MG63 (cell line): ENCODE measurements around the gene SH3PXD2A. TPM values are rescaled to one million over a fixed set of nuclear protein-coding genes. Genes with fewer than 3 reads are reported as not detected.
"Not testable (repeated sequence)": the region's sequence is repeated elsewhere in the genome, so short reads cannot be mapped to it uniquely, and the experiment has no call there.

Experiments
- DNase-seq: peaks from one replicate; pipeline ENCODE4 v3.0.0-alpha.2; 2020
- H3K27me3 ChIP-seq: fragments of 250-450 bp; sonication (Bioruptor Pico); 2 replicates; pipeline ENCODE4 v1.5.1; 2020; ENCODE audit warnings: mild to moderate bottlenecking, moderate library complexity
- H3K36me3 ChIP-seq: fragments of 250-450 bp; sonication (Bioruptor Pico); 2 replicates; pipeline ENCODE4 v1.5.1; 2020; ENCODE audit warnings: mild to moderate bottlenecking, moderate library complexity
- H3K4me3 ChIP-seq: fragments of 250-450 bp; sonication (Bioruptor Pico); 2 replicates; pipeline ENCODE4 v1.5.1; 2020; ENCODE audit warnings: mild to moderate bottlenecking, moderate library complexity
- H3K9me3 ChIP-seq: fragments of 250-450 bp; sonication (Bioruptor Pico); 2 replicates; pipeline ENCODE4 v1.5.1; 2020; ENCODE audit warnings: mild to moderate bottlenecking, moderate library complexity
- total RNA-seq: library from RNA; depleted of rRNA; stranded (reverse); fragments of >200 nt; shearing (Covaris generic); gene quantifications from 2 replicates; pipeline ENCODE4 v1.2.3, GENCODE V29; 2014; ENCODE audit warnings: low replicate concordance

Gene SH3PXD2A
- total RNA-seq, 1 experiment from 2014 or later: 19.2 TPM

DNA sequence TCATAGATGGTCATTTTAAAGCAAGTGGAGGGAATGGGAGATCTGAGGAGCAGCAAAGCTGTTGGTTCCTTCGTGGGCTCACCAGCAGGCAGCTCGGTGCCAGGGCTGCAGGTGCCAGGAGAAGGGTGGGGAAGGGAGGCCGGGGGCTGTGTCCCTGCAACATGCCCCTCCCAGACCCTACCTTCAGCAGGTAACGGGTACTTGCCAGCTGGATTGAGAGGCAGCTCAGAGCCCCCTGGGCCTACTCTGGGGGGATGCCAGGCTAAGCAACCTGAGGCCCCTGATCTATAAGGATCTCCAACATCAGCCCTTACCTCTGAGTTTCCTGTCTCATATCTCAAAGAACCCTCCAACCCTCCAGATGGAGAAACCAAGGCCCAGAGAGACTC lies 188.6 kb downstream of the SH3PXD2A start:
- Histone ChIP-seq H3K9me3 (no peaks in the 10 kb centered on the region), H3K36me3 (no peaks in the 10 kb centered on the region), H3K4me3 (no peak overlapping the region), H3K27me3 (no peaks in the 10 kb centered on the region)
- DNase-seq: no peak

DNA sequence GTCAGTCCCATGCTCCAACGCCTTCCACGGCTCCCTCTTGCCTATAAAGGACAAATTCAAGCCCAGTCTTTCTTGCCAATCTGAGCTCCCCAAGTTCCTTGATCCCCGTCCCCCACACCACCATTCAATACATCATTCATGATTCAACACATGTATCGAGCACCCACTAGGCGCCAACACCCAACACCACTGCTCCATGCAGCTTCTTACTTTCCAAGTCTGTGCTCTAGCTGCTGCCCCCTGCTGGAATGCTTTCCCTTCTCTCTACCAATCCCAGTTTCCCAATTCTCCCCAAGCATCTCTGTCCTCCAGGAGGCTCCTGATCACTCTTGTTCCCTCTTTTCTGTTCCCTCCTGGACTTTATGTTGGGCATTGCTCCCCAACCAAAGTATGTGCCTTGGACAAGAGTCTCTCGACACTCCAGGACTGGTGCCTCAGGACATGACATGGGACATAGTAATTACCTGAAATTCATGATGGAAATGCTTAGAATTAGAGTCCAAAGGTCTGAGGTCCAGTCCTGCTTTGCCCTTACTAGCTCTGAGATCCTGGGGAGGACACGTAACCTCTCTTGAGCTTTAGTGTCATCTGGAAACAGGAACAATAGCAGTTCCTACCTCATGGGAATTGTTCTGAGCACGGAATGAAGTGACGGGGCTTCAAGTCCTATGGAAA lies 189.2 kb downstream of the SH3PXD2A start:
- no peaks in the 10 kb centered on the region for H3K9me3 ChIP-seq
- no peak overlapping the region for H3K4me3 ChIP-seq
- no peaks in the 10 kb centered on the region for H3K36me3 ChIP-seq
- peak; percentile 38 for DNase-seq
- no peaks in the 10 kb centered on the region for H3K27me3 ChIP-seq

DNA sequence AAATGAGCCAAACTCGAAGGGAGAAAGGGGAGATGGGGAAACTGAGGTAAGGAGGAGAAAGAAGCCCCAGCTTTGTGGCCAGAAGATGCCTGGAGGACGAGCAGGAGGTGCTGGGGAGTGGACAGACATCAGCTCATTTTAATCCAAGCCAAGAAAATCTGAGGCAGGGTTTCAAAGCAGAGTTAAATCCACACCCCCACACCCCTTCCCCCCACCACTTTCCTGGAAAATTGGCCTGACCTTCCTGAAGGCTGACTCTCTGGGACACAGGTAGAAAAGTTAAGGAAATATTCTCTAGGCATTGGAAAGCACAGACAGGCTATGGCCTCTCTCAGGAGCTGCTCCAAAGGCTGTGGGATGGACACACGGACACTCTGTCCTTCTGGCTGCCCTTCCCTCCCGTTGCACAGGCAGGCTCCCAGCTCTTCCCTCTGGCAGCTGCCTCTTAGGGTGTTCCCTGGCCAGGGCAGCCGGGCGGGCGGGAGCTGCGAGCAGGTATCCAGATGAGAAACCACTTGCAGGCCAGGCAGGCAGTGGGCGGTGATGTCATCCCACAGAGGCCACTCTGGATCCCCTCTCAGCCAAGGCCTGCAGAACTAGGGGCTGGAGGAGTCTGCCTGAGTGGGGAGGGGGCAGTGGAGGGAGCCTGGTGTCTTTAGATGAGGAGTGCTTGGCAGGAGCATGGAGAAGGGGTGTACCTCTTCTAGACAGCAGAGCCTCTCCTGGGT lies 190.1 kb downstream of the SH3PXD2A start:
- H3K4me3 ChIP-seq: no peak overlapping the region
- no peaks in the 10 kb centered on the region for H3K9me3 ChIP-seq
- H3K27me3 ChIP-seq: no peaks in the 10 kb centered on the region
- peaks cover 4% of the 10 kb centered on the region for H3K36me3 ChIP-seq
- DNase-seq: no peak

- peaks cover 18% of the 10 kb centered on the region for H3K36me3 ChIP-seq
- H3K4me3 ChIP-seq: no peak overlapping the region
- DNase-seq: peak; percentile 92
- no peaks in the 10 kb centered on the region for H3K9me3 ChIP-seq
- H3K27me3 ChIP-seq: no peaks in the 10 kb centered on the region
These were observed 191.6 kb downstream of the SH3PXD2A start for GRCh38 chr10:103663802-103664201.

DNA sequence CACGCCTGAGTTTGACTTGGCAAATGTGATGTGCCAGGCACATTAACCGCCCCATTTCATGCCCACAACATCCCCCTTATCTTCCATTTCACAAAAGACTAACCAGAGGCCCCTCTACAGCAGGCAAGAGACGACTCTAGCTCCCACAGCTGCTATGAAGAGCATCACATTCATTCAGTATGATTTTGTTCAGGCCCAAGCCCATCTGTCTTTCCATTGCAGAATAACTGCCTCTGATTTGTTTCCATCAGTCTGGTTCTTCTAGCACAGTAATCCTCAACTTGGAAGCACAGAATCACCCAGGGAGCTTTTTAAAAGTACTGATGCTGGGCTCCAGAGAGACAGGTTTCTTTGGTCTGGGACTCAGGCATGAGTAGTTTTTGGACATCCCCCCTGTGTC lies 192.1 kb downstream of the SH3PXD2A start:
- no peak for DNase-seq
- peaks cover 23% of the 10 kb centered on the region for H3K36me3 ChIP-seq
- H3K27me3 ChIP-seq: no peaks in the 10 kb centered on the region
- no peak overlapping the region for H3K4me3 ChIP-seq
- no peaks in the 10 kb centered on the region for H3K9me3 ChIP-seq

- not testable (repeated sequence) for H3K4me3 ChIP-seq, DNase-seq
- H3K36me3 ChIP-seq: peaks cover 29% of the 10 kb centered on the region
These were observed 192.7 kb downstream of the SH3PXD2A start for GRCh38 chr10:103662704-103663103.

GRCh38 chr10:103661198-103661950 lies 194.0 kb downstream of the SH3PXD2A start:
- Histone ChIP-seq H3K27me3 (no peaks in the 10 kb centered on the region), H3K9me3 (no peaks in the 10 kb centered on the region), H3K4me3 (peak overlapping the region; percentile 65), H3K36me3 (peaks cover 38% of the 10 kb centered on the region)
- peak; percentile 92 for DNase-seq

More at GRCh38 chr10:103662704-103663103, 192.7 kb downstream of the SH3PXD2A start:
- not testable (repeated sequence) for H3K27me3 ChIP-seq, H3K9me3 ChIP-seq

DNA sequence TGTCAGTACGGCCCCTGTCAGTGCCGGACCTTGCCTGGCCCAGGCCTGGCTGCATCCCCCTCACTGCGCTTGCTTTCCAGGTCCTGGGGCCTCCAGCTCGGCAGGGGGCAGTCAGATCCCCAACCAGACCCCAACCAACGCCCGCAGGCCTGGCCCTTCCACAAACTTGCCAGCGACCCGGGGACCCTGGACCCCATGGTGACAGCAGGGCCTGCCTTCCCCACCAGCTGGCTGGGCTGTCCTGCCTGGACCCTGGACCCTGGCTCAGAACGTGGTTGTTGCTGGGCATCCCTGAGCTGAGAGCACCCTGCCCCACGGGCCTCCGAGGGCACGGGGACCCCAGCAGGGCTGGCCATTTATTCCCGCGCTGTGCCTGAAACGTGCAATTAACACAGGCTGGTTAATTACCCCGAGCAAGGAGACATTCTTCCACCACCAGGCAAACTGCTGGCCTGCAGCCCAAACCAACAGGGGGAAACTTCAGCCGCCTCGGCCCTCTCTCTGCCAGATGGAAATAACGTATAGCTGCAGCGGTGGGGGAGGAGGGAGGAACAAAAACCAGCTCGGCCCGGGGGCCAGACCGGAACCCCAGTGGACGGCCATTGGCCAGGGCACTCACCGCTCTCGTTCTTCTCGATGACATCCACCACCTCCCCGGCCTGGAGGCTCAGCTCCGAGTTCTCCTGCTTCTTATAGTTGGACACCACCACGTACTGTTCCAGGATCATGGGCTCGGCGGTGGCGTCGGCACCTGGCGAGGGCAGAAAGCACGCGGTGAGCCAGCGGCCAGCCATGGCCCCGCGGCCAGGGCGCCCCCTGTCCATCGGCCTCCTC lies 194.8 kb downstream of the SH3PXD2A start:
- no peaks in the 10 kb centered on the region for H3K27me3 ChIP-seq
- H3K9me3 ChIP-seq: no peaks in the 10 kb centered on the region
- peak; percentile 68 for DNase-seq
- peaks cover 45% of the 10 kb centered on the region for H3K36me3 ChIP-seq
- peak overlapping the region; percentile 65 for H3K4me3 ChIP-seq

- H3K4me3 ChIP-seq: peak overlapping the region; percentile 65
- no peaks in the 10 kb centered on the region for H3K27me3 ChIP-seq
- H3K9me3 ChIP-seq: no peaks in the 10 kb centered on the region
- peak; percentile 68 for DNase-seq
- peaks cover 51% of the 10 kb centered on the region for H3K36me3 ChIP-seq
These were observed 195.6 kb downstream of the SH3PXD2A start for GRCh38 chr10:103659674-103660363.

- no peak overlapping the region for H3K4me3 ChIP-seq
- no peak for DNase-seq
- H3K27me3 ChIP-seq: no peaks in the 10 kb centered on the region
- no peaks in the 10 kb centered on the region for H3K9me3 ChIP-seq
- peaks cover 64% of the 10 kb centered on the region for H3K36me3 ChIP-seq
These were observed 197.3 kb downstream of the SH3PXD2A start for GRCh38 chr10:103658049-103658577.

DNA sequence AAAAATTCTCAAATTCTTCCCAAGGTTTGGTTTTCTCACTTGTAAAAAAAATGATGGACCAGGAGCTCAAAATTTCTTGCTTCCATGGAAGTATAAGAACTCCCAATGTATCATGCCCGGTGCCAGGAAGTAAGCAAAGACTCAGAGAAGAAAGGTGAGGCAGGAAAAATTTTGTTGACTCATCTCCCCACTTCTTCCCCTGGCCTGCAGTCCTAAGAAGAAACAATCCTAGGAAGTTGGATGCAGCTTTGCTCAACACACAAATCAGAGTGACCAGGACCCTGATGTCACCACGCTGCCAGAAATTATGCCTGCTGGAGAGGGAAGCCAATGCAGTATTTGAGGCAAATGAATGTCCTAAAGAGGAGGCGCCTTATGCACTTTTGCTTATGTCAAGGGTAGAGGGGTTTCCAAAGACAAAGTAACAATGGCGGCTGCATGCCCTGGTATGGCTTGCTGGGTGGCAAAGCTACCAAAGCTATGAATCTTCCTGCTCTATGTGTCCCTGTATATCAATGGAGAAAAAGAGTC lies 198.2 kb downstream of the SH3PXD2A start:
- H3K9me3 ChIP-seq: no peaks in the 10 kb centered on the region
- no peak for DNase-seq
- peaks cover 71% of the 10 kb centered on the region for H3K36me3 ChIP-seq
- H3K27me3 ChIP-seq: no peaks in the 10 kb centered on the region
- H3K4me3 ChIP-seq: no peak overlapping the region

GRCh38 chr10:103654925-103655324 lies 200.5 kb downstream of the SH3PXD2A start:
- H3K9me3 ChIP-seq: no peaks in the 10 kb centered on the region
- H3K36me3 ChIP-seq: peaks cover 74% of the 10 kb centered on the region
- no peak for DNase-seq
- H3K4me3 ChIP-seq: no peak overlapping the region
- no peaks in the 10 kb centered on the region for H3K27me3 ChIP-seq

GRCh38 chr10:103653581-103654037 lies 201.8 kb downstream of the SH3PXD2A start:
- H3K27me3 ChIP-seq: no peaks in the 10 kb centered on the region
- no peak overlapping the region for H3K4me3 ChIP-seq
- no peak for DNase-seq
- peaks cover 61% of the 10 kb centered on the region for H3K36me3 ChIP-seq
- no peaks in the 10 kb centered on the region for H3K9me3 ChIP-seq

DNA sequence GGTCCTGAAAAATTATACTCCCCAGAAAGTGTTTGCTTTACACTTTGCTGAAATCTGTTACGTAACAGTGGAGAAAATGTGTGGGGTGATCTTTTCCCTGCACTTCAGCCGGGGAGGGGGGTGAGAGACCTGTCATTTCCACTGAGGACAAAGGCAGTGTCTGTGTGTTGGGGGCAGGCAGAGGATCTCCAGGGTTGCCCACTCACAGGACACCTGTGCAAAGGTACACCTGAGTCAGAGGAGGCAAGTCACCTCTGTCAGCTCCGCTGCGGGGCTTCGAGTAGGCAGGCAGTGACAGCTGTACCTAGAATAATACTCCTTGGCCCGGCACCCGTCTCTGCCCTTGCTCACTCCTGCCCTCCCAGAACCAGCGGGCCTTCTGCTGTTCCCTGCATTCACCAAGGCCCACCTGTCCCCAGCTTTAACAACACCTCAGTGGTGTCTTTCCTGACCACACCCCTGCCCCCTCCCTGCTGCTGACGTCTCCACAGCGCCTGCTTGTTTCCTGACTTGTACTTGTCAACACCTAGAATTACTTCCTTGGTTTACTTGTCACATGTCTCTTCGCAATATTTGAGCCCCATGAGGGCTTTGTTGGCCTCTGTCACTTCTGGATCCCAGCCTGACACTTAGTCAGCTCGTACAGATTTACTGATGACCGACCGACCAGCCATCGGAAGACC lies 202.6 kb downstream of the SH3PXD2A start:
- H3K36me3 ChIP-seq: peaks cover 61% of the 10 kb centered on the region
- no peaks in the 10 kb centered on the region for H3K27me3 ChIP-seq
- no peak overlapping the region for H3K4me3 ChIP-seq
- H3K9me3 ChIP-seq: no peaks in the 10 kb centered on the region
- DNase-seq: no peak
